ENCODE measurements around the gene ROR1.

ROR1 gene

DNA sequence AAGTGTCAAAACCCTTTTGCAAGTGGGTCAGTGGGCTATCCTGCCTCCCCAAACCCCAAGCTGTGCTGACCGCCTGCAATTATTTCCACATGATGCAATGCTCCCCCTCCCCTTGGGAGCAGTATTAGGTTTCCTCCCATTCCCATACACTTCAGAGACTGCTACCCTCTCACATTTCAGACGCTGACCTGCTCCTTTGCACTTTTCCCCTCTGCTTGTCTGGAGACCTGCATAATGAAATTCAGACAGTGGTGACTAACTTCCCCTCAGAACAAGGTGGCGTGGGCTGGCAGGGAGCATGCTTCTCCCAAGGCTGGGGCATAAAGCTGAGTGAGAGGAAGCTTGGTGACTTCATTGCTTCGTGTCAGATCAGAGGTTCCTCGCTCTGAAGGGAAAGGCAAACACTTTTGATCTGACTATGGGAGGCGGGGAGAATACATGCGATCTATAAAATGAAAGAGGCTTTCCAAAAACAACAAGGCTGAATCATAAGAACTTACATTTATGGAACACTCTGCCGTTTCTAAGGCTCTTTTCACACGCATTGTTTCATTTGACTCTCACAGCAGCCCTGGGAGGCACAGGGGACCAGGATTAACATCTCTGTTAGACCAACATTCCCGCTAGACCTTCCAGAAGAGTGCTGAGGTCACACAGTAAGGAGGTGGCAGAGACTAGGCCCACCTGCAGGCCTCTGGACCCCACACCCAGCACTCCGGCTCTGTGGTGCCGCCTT lies 27.5 kb upstream of the ROR1 start (continued):
- TF ChIP-seq, protein P1, sequence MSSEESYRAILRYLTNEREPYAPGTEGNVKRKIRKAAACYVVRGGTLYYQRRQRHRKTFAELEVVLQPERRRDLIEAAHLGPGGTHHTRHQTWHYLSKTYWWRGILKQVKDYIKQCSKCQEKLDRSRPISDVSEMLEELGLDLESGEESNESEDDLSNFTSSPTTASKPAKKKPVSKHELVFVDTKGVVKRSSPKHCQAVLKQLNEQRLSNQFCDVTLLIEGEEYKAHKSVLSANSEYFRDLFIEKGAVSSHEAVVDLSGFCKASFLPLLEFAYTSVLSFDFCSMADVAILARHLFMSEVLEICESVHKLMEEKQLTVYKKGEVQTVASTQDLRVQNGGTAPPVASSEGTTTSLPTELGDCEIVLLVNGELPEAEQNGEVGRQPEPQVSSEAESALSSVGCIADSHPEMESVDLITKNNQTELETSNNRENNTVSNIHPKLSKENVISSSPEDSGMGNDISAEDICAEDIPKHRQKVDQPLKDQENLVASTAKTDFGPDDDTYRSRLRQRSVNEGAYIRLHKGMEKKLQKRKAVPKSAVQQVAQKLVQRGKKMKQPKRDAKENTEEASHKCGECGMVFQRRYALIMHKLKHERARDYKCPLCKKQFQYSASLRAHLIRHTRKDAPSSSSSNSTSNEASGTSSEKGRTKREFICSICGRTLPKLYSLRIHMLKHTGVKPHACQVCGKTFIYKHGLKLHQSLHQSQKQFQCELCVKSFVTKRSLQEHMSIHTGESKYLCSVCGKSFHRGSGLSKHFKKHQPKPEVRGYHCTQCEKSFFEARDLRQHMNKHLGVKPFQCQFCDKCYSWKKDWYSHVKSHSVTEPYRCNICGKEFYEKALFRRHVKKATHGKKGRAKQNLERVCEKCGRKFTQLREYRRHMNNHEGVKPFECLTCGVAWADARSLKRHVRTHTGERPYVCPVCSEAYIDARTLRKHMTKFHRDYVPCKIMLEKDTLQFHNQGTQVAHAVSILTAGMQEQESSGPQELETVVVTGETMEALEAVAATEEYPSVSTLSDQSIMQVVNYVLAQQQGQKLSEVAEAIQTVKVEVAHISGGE (tag by site-specific recombination; conservative IDR thresholded peaks at IDR 0.05; ENCODE audit: low read depth), result no peak
- TF ChIP-seq ZNF626 (tag by site-specific recombination; IDR thresholded peaks at IDR 0.05), result no peak
- TF ChIP-seq ZNF544 (tag by site-specific recombination; IDR thresholded peaks at IDR 0.05), result no peak
- peak; percentile 99 for TF ChIP-seq ZNF600 (tag by site-specific recombination; IDR thresholded peaks at IDR 0.05)
- no peak for TF ChIP-seq ZNF19 (tag by site-specific recombination; IDR thresholded peaks at IDR 0.05; ENCODE audit: low read depth)
- TF ChIP-seq, protein P2, sequence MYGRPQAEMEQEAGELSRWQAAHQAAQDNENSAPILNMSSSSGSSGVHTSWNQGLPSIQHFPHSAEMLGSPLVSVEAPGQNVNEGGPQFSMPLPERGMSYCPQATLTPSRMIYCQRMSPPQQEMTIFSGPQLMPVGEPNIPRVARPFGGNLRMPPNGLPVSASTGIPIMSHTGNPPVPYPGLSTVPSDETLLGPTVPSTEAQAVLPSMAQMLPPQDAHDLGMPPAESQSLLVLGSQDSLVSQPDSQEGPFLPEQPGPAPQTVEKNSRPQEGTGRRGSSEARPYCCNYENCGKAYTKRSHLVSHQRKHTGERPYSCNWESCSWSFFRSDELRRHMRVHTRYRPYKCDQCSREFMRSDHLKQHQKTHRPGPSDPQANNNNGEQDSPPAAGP (tag by site-specific recombination; IDR thresholded peaks at IDR 0.05), result peak; percentile 32; the same call in 1 of the 2 replicates
- TF ChIP-seq ZNF658 (tag by site-specific recombination; IDR thresholded peaks at IDR 0.05), result no peak
- no peak for TF ChIP-seq ZNF76 (tag by site-specific recombination; IDR thresholded peaks at IDR 0.05; ENCODE audit: borderline replicate concordance, low read depth)
- no peak for TF ChIP-seq ZNF157 (tag by site-specific recombination; IDR thresholded peaks at IDR 0.05)
- no peak for TF ChIP-seq KLF10 (tag by site-specific recombination; IDR thresholded peaks at IDR 0.05)
- TF ChIP-seq, protein P3, sequence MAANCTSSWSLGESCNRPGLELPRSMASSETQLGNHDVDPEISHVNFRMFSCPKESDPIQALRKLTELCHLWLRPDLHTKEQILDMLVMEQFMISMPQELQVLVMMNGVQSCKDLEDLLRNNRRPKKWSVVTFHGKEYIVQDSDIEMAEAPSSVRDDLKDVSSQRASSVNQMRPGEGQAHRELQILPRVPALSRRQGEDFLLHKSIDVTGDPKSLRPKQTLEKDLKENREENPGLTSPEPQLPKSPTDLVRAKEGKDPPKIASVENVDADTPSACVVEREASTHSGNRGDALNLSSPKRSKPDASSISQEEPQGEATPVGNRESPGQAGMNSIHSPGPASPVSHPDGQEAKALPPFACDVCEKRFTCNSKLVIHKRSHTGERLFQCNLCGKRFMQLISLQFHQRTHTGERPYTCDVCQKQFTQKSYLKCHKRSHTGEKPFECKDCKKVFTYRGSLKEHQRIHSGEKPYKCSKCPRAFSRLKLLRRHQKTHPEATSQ (tag by site-specific recombination; IDR thresholded peaks at IDR 0.05), result no peak
- peak; percentile 21; the same call in 1 of the 2 replicates for TF ChIP-seq ZXDB (tag by site-specific recombination; IDR thresholded peaks at IDR 0.05)
- TF ChIP-seq ZNF473 (tag by site-specific recombination; IDR thresholded peaks at IDR 0.05), result no peak
- TF ChIP-seq, protein P4, sequence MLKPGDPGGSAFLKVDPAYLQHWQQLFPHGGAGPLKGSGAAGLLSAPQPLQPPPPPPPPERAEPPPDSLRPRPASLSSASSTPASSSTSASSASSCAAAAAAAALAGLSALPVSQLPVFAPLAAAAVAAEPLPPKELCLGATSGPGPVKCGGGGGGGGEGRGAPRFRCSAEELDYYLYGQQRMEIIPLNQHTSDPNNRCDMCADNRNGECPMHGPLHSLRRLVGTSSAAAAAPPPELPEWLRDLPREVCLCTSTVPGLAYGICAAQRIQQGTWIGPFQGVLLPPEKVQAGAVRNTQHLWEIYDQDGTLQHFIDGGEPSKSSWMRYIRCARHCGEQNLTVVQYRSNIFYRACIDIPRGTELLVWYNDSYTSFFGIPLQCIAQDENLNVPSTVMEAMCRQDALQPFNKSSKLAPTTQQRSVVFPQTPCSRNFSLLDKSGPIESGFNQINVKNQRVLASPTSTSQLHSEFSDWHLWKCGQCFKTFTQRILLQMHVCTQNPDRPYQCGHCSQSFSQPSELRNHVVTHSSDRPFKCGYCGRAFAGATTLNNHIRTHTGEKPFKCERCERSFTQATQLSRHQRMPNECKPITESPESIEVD (tag by site-specific recombination; IDR thresholded peaks at IDR 0.05), result peak; percentile 60; the same call in 1 of the 2 replicates
- no peak for TF ChIP-seq ZFP3 (tag by site-specific recombination; IDR thresholded peaks at IDR 0.05; ENCODE audit: low read depth)
- TF ChIP-seq ZNF214 (tag by site-specific recombination; IDR thresholded peaks at IDR 0.05; ENCODE audit: borderline replicate concordance), result no peak
- TF ChIP-seq ZNF529 (tag by site-specific recombination; IDR thresholded peaks at IDR 0.05; ENCODE audit: insufficient replicate concordance), result no peak
- no peak; the same call in 1 of the 2 replicates for TF ChIP-seq ZNF610 (tag by site-specific recombination; IDR thresholded peaks at IDR 0.05; ENCODE audit: borderline replicate concordance)
- no peak for TF ChIP-seq ZNF670 (tag by site-specific recombination; IDR thresholded peaks at IDR 0.05; ENCODE audit: low read depth)
- no peak for TF ChIP-seq ZNF654 (tag by site-specific recombination; IDR thresholded peaks at IDR 0.05; ENCODE audit: low read depth)
- TF ChIP-seq ZNF114 (tag by site-specific recombination; IDR thresholded peaks at IDR 0.05), result no peak
- peak; percentile 63; the same call in 1 of the 2 replicates for TF ChIP-seq FEZF1 (tag by site-specific recombination; IDR thresholded peaks at IDR 0.05)
- TF ChIP-seq ZEB2 (tag by site-specific recombination; IDR thresholded peaks at IDR 0.05), result peak; percentile 85
- no peak for TF ChIP-seq ZNF791 (tag by site-specific recombination; IDR thresholded peaks at IDR 0.05)
- TF ChIP-seq ZNF660 (tag by site-specific recombination; IDR thresholded peaks at IDR 0.05), result peak; percentile 48; the same call in 1 of the 2 replicates
- no peak for TF ChIP-seq ZNF274 (IDR thresholded peaks at IDR 0.05; ENCODE audit: low read length)
- no peak for TF ChIP-seq ZNF274 (tag by site-specific recombination; IDR thresholded peaks at IDR 0.05; ENCODE audit: borderline replicate concordance)
- no peak for TF ChIP-seq ZNF155 (tag by site-specific recombination; IDR thresholded peaks at IDR 0.05)
- TF ChIP-seq ZBTB8A (tag by site-specific recombination; IDR thresholded peaks at IDR 0.05), result no peak; the same call in 1 of the 2 replicates
- TF ChIP-seq SP7 (tag by site-specific recombination; IDR thresholded peaks at IDR 0.05), result peak; percentile 91
- TF ChIP-seq ZIC2 (tag by site-specific recombination; IDR thresholded peaks at IDR 0.05), result 0 out of 2 replicates have a peak, but pooled peaks have one; percentile 9
- TF ChIP-seq ZNF558 (tag by site-specific recombination; IDR thresholded peaks at IDR 0.05), result no peak
- TF ChIP-seq, protein P5, sequence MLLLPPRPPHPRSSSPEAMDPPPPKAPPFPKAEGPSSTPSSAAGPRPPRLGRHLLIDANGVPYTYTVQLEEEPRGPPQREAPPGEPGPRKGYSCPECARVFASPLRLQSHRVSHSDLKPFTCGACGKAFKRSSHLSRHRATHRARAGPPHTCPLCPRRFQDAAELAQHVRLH (tag by site-specific recombination; IDR thresholded peaks at IDR 0.05), result peak; percentile 94
- no peak for TF ChIP-seq ZNF555 (tag by site-specific recombination; conservative IDR thresholded peaks at IDR 0.05)

All from HEK293 (cell line).